GM12878 (cell line): ENCODE data around the gene NUDT6.

Experiments
- CEBPB ChIP-seq, 2 experiments: fragments of 150-350 bp in 1 of 2; IDR thresholded peaks; 2 replicates each; pipeline ENCODE4 v1.6.1; 2012 to 2014; ENCODE audit warnings: low read depth in 2 of 2, low read length in 2 of 2, borderline replicate concordance in 1 of 2, inconsistent platforms in 1 of 2
- HCFC1 ChIP-seq: fragments of 150-350 bp; IDR thresholded peaks from 2 replicates; pipeline ENCODE4 v1.6.1; 2014; ENCODE audit warnings: low read length
- KDM1A ChIP-seq: fragments of 200-600 bp; sonication (generic); IDR thresholded peaks from 2 replicates; pipeline ENCODE4 v1.6.1; 2016; ENCODE audit warnings: borderline replicate concordance
- TF ChIP-seq, protein P1 (sequence below): fragments of 450-650 bp; IDR thresholded peaks from 2 replicates; pipeline ENCODE4 v1.6.1; 2016; ENCODE audit warnings: mild to moderate bottlenecking

DNA sequence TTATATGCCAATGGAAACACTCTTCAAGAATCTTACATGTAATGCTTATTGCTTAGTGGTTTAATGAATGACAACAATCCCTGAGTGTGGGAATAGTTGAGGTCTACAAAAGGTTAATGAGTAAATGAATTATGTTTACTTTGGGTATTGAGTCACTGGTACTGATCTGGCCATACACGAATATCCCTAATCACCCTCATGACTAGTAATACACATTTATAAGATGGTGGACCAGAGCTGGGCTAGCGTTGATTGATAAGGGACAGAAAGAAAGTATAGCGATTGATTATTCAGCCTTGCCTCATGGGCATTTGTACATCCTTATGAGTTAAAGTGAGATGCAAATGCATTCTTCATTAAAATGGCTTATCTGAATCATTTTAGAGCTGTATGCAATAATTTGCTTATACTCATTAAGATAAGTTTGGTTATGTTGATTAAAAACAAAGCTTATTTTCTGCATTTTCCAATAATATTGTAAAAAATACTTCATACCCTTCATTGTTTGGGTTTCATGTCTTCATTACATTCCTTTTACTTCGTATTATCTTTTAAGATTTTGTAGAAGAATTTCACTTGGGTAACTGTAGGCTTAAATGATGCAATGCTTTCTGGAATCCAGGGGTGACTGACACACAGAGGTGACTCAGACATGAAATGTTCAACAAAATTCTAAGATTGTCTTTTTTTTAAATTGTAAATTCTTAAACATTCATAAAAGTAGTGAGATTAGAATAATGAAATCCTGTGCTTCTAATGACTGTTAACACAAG lies 48.4 kb downstream of the NUDT6 start:
- TF ChIP-seq, protein P1, sequence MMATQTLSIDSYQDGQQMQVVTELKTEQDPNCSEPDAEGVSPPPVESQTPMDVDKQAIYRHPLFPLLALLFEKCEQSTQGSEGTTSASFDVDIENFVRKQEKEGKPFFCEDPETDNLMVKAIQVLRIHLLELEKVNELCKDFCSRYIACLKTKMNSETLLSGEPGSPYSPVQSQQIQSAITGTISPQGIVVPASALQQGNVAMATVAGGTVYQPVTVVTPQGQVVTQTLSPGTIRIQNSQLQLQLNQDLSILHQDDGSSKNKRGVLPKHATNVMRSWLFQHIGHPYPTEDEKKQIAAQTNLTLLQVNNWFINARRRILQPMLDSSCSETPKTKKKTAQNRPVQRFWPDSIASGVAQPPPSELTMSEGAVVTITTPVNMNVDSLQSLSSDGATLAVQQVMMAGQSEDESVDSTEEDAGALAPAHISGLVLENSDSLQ = no peak
- no peak for TF ChIP-seq KDM1A
- TF ChIP-seq CEBPB (IDR thresholded peaks at IDR 0.05; ENCODE audit: borderline replicate concordance in 1 of 2, low read depth in 2 of 2, low read length in 2 of 2) = no peak
- TF ChIP-seq HCFC1 = no peak
